SU-DHL-6 (cell line): ENCODE measurements around the gene FAM124B.

ENCODE experiments used
- H2AFZ ChIP-seq: fragments of 200-600 bp; sonication (generic); 2 replicates; pipeline ENCODE4 v1.6.1; 2014; ENCODE audit warnings: low read depth, mild to moderate bottlenecking, moderate library complexity, mixed read lengths, antibody characterized with exemption, low read length; ENCODE audit not compliant: severe bottlenecking
- H3F3A ChIP-seq: fragments of 200-600 bp; shearing (Covaris generic); 2 replicates; pipeline ENCODE4 v1.6.0; 2016; ENCODE audit warnings: antibody characterized with exemption, mild to moderate bottlenecking; ENCODE audit not compliant: insufficient read depth
- H3K27ac ChIP-seq: fragments of 200-600 bp; sonication (generic); 2 replicates; pipeline ENCODE4 v1.5.1; 2016; ENCODE audit warnings: low read depth, mild to moderate bottlenecking, low read length, moderate library complexity, mixed read lengths
- H3K27me3 ChIP-seq: fragments of 200-600 bp; sonication (generic), shearing (Covaris generic); 2 replicates; pipeline ENCODE4 v1.6.0; 2014; ENCODE audit warnings: mild to moderate bottlenecking, low read length
- H3K36me3 ChIP-seq: fragments of 200-600 bp; sonication (generic); 2 replicates; pipeline ENCODE4 v1.6.1; 2014; ENCODE audit warnings: mild to moderate bottlenecking, low read length, mixed read lengths
- H3K4me2 ChIP-seq: fragments of 300-600, 200-600 bp; shearing (Covaris generic), sonication (generic); 2 replicates; pipeline ENCODE4 v1.6.0; 2014; ENCODE audit warnings: low read length, low read depth, mild to moderate bottlenecking; ENCODE audit not compliant: poor library complexity, severe bottlenecking
- H3K4me3 ChIP-seq: fragments of 200-600 bp; sonication (generic); 2 replicates; pipeline ENCODE4 v1.5.1; 2014; ENCODE audit warnings: antibody characterized with exemption, low read length, mild to moderate bottlenecking, mixed read lengths; ENCODE audit not compliant: insufficient read depth, poor library complexity, severe bottlenecking
- H3K79me2 ChIP-seq: fragments of 200-600 bp; sonication (generic); 2 replicates; pipeline ENCODE4 v1.6.1; 2014; ENCODE audit warnings: mild to moderate bottlenecking, low read length, moderate library complexity; ENCODE audit not compliant: insufficient read depth
- H3K9ac ChIP-seq: fragments of 200-600 bp; sonication (generic); 2 replicates; pipeline ENCODE4 v1.7.0; 2014; ENCODE audit warnings: mild to moderate bottlenecking, low read length
- H3K9me2 ChIP-seq: fragments of 200-600 bp; sonication (generic); replicated peaks from 2 replicates; pipeline ENCODE4 v1.6.1; 2014; ENCODE audit warnings: low read length; ENCODE audit not compliant: insufficient read depth
- H3K9me3 ChIP-seq: fragments of 200-600 bp; sonication (generic); 2 replicates; pipeline ENCODE4 v1.6.1; 2014; ENCODE audit warnings: low read length, mixed read lengths; ENCODE audit not compliant: insufficient read depth
- H4K20me1 ChIP-seq: fragments of 200-600 bp; sonication (generic); 2 replicates; pipeline ENCODE4 v1.6.1; 2014; ENCODE audit warnings: low read depth, mild to moderate bottlenecking, antibody characterized with exemption, low read length, moderate library complexity, mixed read lengths
- CTCF ChIP-seq: fragments of 200-600 bp; sonication (generic); IDR thresholded peaks from one replicate; pipeline ENCODE4 v1.5.1; 2017; ENCODE audit warnings: antibody characterized with exemption, mild to moderate bottlenecking, low read length, moderate library complexity; ENCODE audit not compliant: insufficient read depth, poor library complexity, severe bottlenecking
- EZH2phosphoT487 ChIP-seq: fragments of 200-600 bp; sonication (generic), shearing (Covaris generic); conservative IDR thresholded peaks from 2 replicates; pipeline ENCODE4 v1.6.1; 2018; ENCODE audit warnings: mild to moderate bottlenecking, antibody characterized with exemption, low read length, moderate library complexity, mixed read lengths

The FAM124B gene

GRCh38 chr2:224369028-224369632, 32.8 kb downstream of the FAM124B start:
- Histone ChIP-seq H3K27me3 (no peaks in the 10 kb centered on the region), H3K79me2 (no peaks in the 10 kb centered on the region), H3F3A (no peaks in the 10 kb centered on the region), H4K20me1 (no peaks in the 10 kb centered on the region), H3K9me3 (no peaks in the 10 kb centered on the region), H3K4me2 (no peak overlapping the region), H2AFZ (no peak overlapping the region), H3K27ac (no peak overlapping the region), H3K4me3 (no peak overlapping the region), H3K9ac (no peak overlapping the region), H3K36me3 (no peaks in the 10 kb centered on the region), H3K9me2 (no peaks in the 10 kb centered on the region)
- TF ChIP-seq EZH2phosphoT487 (no peak), CTCF (peak; percentile 52)

GRCh38 chr2:224366267-224366844, 35.6 kb downstream of the FAM124B start:
- Histone ChIP-seq H3K36me3 (no peaks in the 10 kb centered on the region), H3K27me3 (no peaks in the 10 kb centered on the region), H3K79me2 (no peaks in the 10 kb centered on the region), H3K9me3 (no peaks in the 10 kb centered on the region), H3F3A (no peaks in the 10 kb centered on the region), H2AFZ (no peak overlapping the region), H4K20me1 (no peaks in the 10 kb centered on the region), H3K4me3 (no peak overlapping the region), H3K4me2 (no peak overlapping the region), H3K27ac (no peak overlapping the region), H3K9ac (no peak overlapping the region), H3K9me2 (no peaks in the 10 kb centered on the region)
- no peak for TF ChIP-seq CTCF

- TF ChIP-seq EZH2phosphoT487 (no peak), CTCF (no peak)
- no peaks in the 10 kb centered on the region for H3K79me2 ChIP-seq
- H2AFZ ChIP-seq = no peak overlapping the region
- H3K36me3 ChIP-seq = no peaks in the 10 kb centered on the region
- H3K4me2 ChIP-seq = no peak overlapping the region
- no peaks in the 10 kb centered on the region for H3F3A ChIP-seq
- no peak overlapping the region for H3K27ac ChIP-seq
- no peaks in the 10 kb centered on the region for H4K20me1 ChIP-seq
- no peaks in the 10 kb centered on the region for H3K9me2 ChIP-seq
- no peak overlapping the region for H3K4me3 ChIP-seq
- H3K9me3 ChIP-seq = no peaks in the 10 kb centered on the region
- no peak overlapping the region for H3K9ac ChIP-seq
- no peaks in the 10 kb centered on the region for H3K27me3 ChIP-seq
Measured at GRCh38 chr2:224365331-224365730, 36.6 kb downstream of the FAM124B start.
